HCT116 (cell line): ENCODE results near the gene FOXN3. TPM values are rescaled to one million over a fixed set of nuclear protein-coding genes. Genes with fewer than 3 reads are reported as not detected.

ENCODE experiments used
- ATAC-seq: fragments of 200-7000 bp; cut with Tn5 transposase; 2 replicates; pipeline ENCODE4 v1.9.1; 2020; ENCODE audit warnings: mild to moderate bottlenecking, moderate library complexity
- BruUV-seq: library from RNA; stranded (reverse); fragments of 400-500 nt; replicated peaks from 2 replicates; lab custom pipeline; 2021; lab: Mats Ljungman, UMichigan
- CTCF ChIA-PET: fragments of 300-600 bp; sonication (Branson Sonifier 250); formaldehyde crosslinking; loops from one replicate; lab custom pipeline; 2021; ENCODE audit warnings: antibody characterized with exemption; lab: Charles Lee
- POLR2A ChIA-PET: fragments of 300-600, 350-600 bp; sonication (Branson Sonifier 250); formaldehyde crosslinking; loops from one replicate; lab custom pipeline; 2021; ENCODE audit warnings: antibody characterized with exemption; lab: Charles Lee
- RAD21 ChIA-PET, 2 experiments: fragments of 300-600 bp; sonication (Branson Sonifier 250); formaldehyde crosslinking; loops; one replicate each; lab custom pipeline; 2023; ENCODE audit warnings: low total read pairs in 2 of 2; ENCODE audit not compliant: uncharacterized antibody in 2 of 2, unreplicated experiment in 2 of 2, low non-redundant PET in 1 of 2; lab: Charles Lee
- DNase-seq: peaks from one replicate; pipeline ENCODE4 v3.0.0-alpha.2; 2010; ENCODE audit warnings: low read depth, low spot score
- H2AFZ ChIP-seq: fragments of 200-600 bp; shearing (Covaris generic), sonication (generic); 2 replicates; pipeline ENCODE4 v1.6.1; 2017; ENCODE audit warnings: low read depth, mixed run types, mixed read lengths, antibody characterized with exemption, low read length; ENCODE audit not compliant: poor library complexity, severe bottlenecking
- H3K27ac ChIP-seq: 2 replicates; pipeline ENCODE4 v1.5.1; 2012; ENCODE audit warnings: low read depth, low read length
- H3K27me3 ChIP-seq: fragments of 200-600 bp; sonication (generic); 2 replicates; pipeline ENCODE4 v1.6.1; 2016; ENCODE audit warnings: mixed run types, low read length, mixed read lengths; ENCODE audit not compliant: insufficient read depth
- H3K36me3 ChIP-seq, 2 experiments: fragments of 200-500 bp in 1 of 2; fragments of 200-600 bp in 1 of 2; sonication (Bioruptor generic) in 1 of 2; sonication (generic) in 1 of 2; 2 replicates each; pipeline versions ENCODE4 v1.5.1 to v1.6.1; 2014 to 2016; ENCODE audit warnings: low read length in 2 of 2, inconsistent platforms in 1 of 2, mixed read lengths in 1 of 2, mixed run types in 1 of 2; ENCODE audit not compliant: insufficient read depth in 2 of 2, control insufficient read depth in 1 of 2
- H3K4me1 ChIP-seq, 2 experiments: fragments of 200-600 bp in 1 of 2; sonication (generic) in 1 of 2; 2 replicates each; pipeline versions ENCODE4 v1.5.1 to v1.6.1; 2012 to 2017; ENCODE audit warnings: low read length in 2 of 2, inconsistent platforms in 1 of 2, mild to moderate bottlenecking in 1 of 2, mixed read lengths in 1 of 2, mixed run types in 1 of 2, moderate library complexity in 1 of 2; ENCODE audit not compliant: insufficient read depth in 2 of 2, control insufficient read depth in 1 of 2
- H3K4me2 ChIP-seq: fragments of 200-600 bp; sonication (generic); 2 replicates; pipeline ENCODE4 v1.6.1; 2017; ENCODE audit warnings: mixed run types, low read length, mixed read lengths
- H3K4me3 ChIP-seq, 2 experiments: fragments of 200-600 bp in 1 of 2; sonication (generic) in 1 of 2; replicated peaks in 1 of 2; 2 replicates each; pipeline ENCODE4 v1.5.1; 2011 to 2016; ENCODE audit warnings: low read length in 2 of 2, control low read depth in 1 of 2, low read depth in 1 of 2, mild to moderate bottlenecking in 1 of 2, mixed read lengths in 1 of 2, mixed run types in 1 of 2
- H3K79me2 ChIP-seq: fragments of 200-600 bp; sonication (generic); 2 replicates; pipeline ENCODE4 v1.6.1; 2017; ENCODE audit warnings: mild to moderate bottlenecking, mixed run types, low read length, moderate library complexity, mixed read lengths; ENCODE audit not compliant: insufficient read depth
- H3K9ac ChIP-seq: fragments of 200-600 bp; sonication (generic); 2 replicates; pipeline ENCODE4 v1.6.1; 2016; ENCODE audit warnings: low read length, mixed read lengths
- H3K9me2 ChIP-seq: fragments of 200-600 bp; sonication (generic), shearing (Covaris generic); 2 replicates; pipeline ENCODE4 v1.6.1; 2017; ENCODE audit warnings: mixed run types, mild to moderate bottlenecking, moderate library complexity; ENCODE audit not compliant: insufficient read depth
- H3K9me3 ChIP-seq, 2 experiments: fragments of 200-500 bp in 1 of 2; fragments of 200-600 bp in 1 of 2; sonication (Bioruptor generic) in 1 of 2; sonication (generic) in 1 of 2; 2 replicates each; pipeline ENCODE4 v1.6.1; 2014 to 2017; ENCODE audit warnings: low read length in 2 of 2, mixed read lengths in 2 of 2, inconsistent platforms in 1 of 2, low read depth in 1 of 2, mild to moderate bottlenecking in 1 of 2, mixed run types in 1 of 2, moderate library complexity in 1 of 2; ENCODE audit not compliant: control insufficient read depth in 1 of 2, insufficient read depth in 1 of 2
- H4K20me1 ChIP-seq: fragments of 200-600 bp; sonication (generic), shearing (Covaris generic); 2 replicates; pipeline ENCODE4 v1.6.1; 2017; ENCODE audit warnings: mixed run types, mild to moderate bottlenecking, moderate library complexity; ENCODE audit not compliant: insufficient read depth
- ELF1 ChIP-seq: IDR thresholded peaks from 2 replicates; pipeline ENCODE4 v1.6.1; 2012; ENCODE audit warnings: low read depth, borderline replicate concordance
- FOSL1 ChIP-seq: IDR thresholded peaks from 2 replicates; pipeline ENCODE4 v1.6.1; 2012; ENCODE audit warnings: low read depth
- POLR2A ChIP-seq: IDR thresholded peaks from 2 replicates; pipeline ENCODE4 v1.7.0; 2011; ENCODE audit warnings: borderline replicate concordance; ENCODE audit not compliant: insufficient read depth, insufficient read length; ENCODE audit errors: extremely low read depth
- POLR2AphosphoS5 ChIP-seq: IDR thresholded peaks from 2 replicates; pipeline ENCODE4 v1.6.1; 2011; ENCODE audit warnings: mild to moderate bottlenecking, low read depth, low read length, moderate library complexity
- RAD21 ChIP-seq: IDR thresholded peaks from 2 replicates; pipeline ENCODE4 v1.6.1; 2012; ENCODE audit warnings: low read depth, mild to moderate bottlenecking
- SRF ChIP-seq: IDR thresholded peaks from 2 replicates; pipeline ENCODE4 v1.6.1; 2012; ENCODE audit warnings: low read depth
- TCF7L2 ChIP-seq: IDR thresholded peaks from 2 replicates; pipeline ENCODE4 v1.7.0; 2011; ENCODE audit warnings: borderline replicate concordance, inconsistent platforms; ENCODE audit not compliant: insufficient read depth, insufficient read length; ENCODE audit errors: extremely low read depth
- ZFX ChIP-seq: fragments of 450-650 bp; IDR thresholded peaks from 2 replicates; pipeline ENCODE4 v1.6.1; 2017
- intact Hi-C: fragments of 100-400 bp; cut with micrococcal nuclease; formaldehyde crosslinking; loops from 2 replicates; pipeline ENCODE4 v1.10.0; 2022
- total RNA-seq: library from RNA; stranded (reverse); gene quantifications from one replicate; pipeline ENCODE4 v1.2.1, GENCODE V29; 2021; ENCODE audit not compliant: unreplicated experiment
- TF ChIP-seq, protein P1 (sequence below): IDR thresholded peaks from 2 replicates; pipeline ENCODE4 v1.6.1; 2012
- TF ChIP-seq, protein P2 (sequence below): IDR thresholded peaks from 2 replicates; pipeline ENCODE4 v1.6.1; 2012
- TF ChIP-seq, protein P3 (sequence below): IDR thresholded peaks from 2 replicates; pipeline ENCODE4 v1.6.1; 2011; ENCODE audit warnings: mild to moderate bottlenecking, low read length, moderate library complexity; ENCODE audit not compliant: insufficient replicate concordance; ENCODE audit errors: extremely low read depth

FOXN3 gene
- total RNA-seq, 1 experiment from 2014 or later, result 20.0 TPM

DNA sequence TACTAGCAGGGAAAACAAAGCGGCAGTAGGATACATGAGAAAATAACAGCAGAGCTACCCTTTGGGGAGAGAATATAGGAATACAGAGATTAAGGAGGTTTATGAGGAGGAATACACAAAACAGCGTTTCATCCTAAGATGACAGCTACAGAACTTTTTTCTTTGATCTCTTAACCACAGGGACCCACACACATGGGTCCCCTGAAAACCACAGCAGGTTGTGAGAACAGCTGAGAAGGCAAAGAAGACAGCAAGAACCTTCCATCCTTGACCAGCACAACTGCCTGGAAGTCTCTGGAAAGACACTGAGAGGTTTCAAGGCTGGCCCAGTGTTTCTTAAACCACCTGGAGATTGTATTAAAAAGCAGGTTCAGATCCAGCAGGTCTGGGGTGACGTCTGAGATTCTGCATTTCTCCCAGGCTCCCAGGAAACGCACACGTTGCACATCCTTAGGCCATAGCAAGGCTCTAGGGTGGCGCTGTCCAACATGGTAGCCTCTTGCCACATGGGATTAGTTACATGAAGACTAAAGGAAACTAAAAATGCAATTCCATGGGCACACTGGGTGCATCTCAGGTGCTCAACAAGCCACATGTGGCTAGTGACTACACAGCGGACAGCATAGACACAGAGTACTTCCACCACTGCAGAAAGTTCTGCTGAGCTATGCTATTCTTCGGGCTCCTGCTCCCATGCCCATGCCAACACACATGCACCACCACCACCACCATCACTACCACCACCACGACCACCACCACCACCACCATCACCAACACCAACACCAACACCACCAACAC, 92.3 kb downstream of the FOXN3 start:
- ChIA-PET POLR2A (no interaction called here), RAD21 (no interaction called here), CTCF (no interaction called here)
- TF ChIP-seq ZFX (no peak), RAD21 (no peak), TCF7L2 (no peak), POLR2A (no peak), ELF1 (no peak), FOSL1 (no peak), SRF (no peak), POLR2AphosphoS5 (no peak)
- TF ChIP-seq, protein P1, sequence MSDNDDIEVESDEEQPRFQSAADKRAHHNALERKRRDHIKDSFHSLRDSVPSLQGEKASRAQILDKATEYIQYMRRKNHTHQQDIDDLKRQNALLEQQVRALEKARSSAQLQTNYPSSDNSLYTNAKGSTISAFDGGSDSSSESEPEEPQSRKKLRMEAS, result no peak
- TF ChIP-seq, protein P2, sequence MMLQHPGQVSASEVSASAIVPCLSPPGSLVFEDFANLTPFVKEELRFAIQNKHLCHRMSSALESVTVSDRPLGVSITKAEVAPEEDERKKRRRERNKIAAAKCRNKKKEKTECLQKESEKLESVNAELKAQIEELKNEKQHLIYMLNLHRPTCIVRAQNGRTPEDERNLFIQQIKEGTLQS, result no peak
- TF ChIP-seq, protein P3, sequence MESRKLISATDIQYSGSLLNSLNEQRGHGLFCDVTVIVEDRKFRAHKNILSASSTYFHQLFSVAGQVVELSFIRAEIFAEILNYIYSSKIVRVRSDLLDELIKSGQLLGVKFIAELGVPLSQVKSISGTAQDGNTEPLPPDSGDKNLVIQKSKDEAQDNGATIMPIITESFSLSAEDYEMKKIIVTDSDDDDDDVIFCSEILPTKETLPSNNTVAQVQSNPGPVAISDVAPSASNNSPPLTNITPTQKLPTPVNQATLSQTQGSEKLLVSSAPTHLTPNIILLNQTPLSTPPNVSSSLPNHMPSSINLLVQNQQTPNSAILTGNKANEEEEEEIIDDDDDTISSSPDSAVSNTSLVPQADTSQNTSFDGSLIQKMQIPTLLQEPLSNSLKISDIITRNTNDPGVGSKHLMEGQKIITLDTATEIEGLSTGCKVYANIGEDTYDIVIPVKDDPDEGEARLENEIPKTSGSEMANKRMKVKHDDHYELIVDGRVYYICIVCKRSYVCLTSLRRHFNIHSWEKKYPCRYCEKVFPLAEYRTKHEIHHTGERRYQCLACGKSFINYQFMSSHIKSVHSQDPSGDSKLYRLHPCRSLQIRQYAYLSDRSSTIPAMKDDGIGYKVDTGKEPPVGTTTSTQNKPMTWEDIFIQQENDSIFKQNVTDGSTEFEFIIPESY, result no peak
- H3K4me2 ChIP-seq, result no peak overlapping the region
- peaks cover 0 to 2% of the 10 kb centered on the region in 2 experiments; a peak in 1 of 4 replicates for H3K9me3 ChIP-seq
- H3K79me2 ChIP-seq, result no peaks in the 10 kb centered on the region
- no peaks in the 10 kb centered on the region for H3K4me1 ChIP-seq
- ATAC-seq, result no peak
- H3K27ac ChIP-seq, result no peak overlapping the region
- intact Hi-C loops, result no loop called here
- no peaks in the 10 kb centered on the region for H4K20me1 ChIP-seq
- no peak overlapping the region for H3K4me3 ChIP-seq
- no peak overlapping the region for H3K9ac ChIP-seq
- H2AFZ ChIP-seq, result no peak overlapping the region
- no peak for DNase-seq
- H3K9me2 ChIP-seq, result no peaks in the 10 kb centered on the region
- no peaks in the 10 kb centered on the region for H3K36me3 ChIP-seq
- H3K27me3 ChIP-seq, result no peaks in the 10 kb centered on the region
- BruUV-seq, result no TSS peak
